DMS 273 (cell line): ENCODE measurements around the gene RRAD.
"Not testable (repeated sequence)": the region's sequence is repeated elsewhere in the genome, so short reads cannot be mapped to it uniquely, and the experiment has no call there.

Experiments
- DNase-seq: peaks from one replicate; lab custom pipeline; 2025; ENCODE audit not compliant: unreplicated experiment; lab: John Stamatoyannopoulos, UW

Gene RRAD

DNA sequence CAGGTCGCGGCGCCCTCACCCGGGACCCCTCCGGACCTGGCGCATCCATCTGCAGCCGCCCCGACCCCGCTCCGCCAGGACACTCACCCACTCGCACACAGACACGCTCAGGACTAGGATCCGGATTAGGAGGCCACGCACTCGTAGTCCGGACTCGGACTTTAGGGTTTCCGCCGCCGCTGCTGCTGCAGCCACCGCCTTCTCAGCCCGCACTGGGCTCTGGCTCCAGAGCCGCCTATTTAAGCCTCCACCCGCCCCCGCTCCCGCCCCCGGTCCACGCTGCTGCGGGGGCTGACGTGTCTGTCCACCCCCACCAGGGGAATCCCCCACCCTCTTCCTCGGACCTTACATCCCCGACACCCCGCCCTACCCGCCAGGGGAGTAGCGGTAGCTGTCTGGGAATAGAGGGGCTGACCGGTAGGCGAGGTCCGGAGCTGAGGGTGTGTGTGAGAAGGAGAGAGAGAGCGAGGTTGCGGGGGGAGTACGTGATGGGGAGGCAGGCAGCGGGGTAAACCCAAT, at the start of gene RRAD:
TSS of gene RRAD (minus strand) at position 214 of the 519 bp plus-strand sequence. CDS start 356 bp downstream, outside the sequence.
- no peak for DNase-seq

DNA sequence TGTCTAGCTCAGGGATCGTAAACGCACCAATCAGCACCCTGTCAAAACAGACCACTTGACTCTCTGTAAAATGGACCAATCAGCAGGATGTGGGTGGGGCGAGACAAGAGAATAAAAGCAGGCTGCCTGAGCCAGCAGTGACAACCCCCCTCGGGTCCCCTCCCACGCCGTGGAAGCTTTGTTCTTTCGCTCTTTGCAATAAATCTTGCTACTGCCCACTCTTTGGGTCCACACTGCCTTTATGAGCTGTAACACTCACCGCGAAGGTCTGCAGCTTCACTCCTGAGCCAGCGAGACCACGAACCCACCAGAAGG, 49.6 kb upstream of the RRAD start:
- DNase-seq: not testable (repeated sequence)

DNA sequence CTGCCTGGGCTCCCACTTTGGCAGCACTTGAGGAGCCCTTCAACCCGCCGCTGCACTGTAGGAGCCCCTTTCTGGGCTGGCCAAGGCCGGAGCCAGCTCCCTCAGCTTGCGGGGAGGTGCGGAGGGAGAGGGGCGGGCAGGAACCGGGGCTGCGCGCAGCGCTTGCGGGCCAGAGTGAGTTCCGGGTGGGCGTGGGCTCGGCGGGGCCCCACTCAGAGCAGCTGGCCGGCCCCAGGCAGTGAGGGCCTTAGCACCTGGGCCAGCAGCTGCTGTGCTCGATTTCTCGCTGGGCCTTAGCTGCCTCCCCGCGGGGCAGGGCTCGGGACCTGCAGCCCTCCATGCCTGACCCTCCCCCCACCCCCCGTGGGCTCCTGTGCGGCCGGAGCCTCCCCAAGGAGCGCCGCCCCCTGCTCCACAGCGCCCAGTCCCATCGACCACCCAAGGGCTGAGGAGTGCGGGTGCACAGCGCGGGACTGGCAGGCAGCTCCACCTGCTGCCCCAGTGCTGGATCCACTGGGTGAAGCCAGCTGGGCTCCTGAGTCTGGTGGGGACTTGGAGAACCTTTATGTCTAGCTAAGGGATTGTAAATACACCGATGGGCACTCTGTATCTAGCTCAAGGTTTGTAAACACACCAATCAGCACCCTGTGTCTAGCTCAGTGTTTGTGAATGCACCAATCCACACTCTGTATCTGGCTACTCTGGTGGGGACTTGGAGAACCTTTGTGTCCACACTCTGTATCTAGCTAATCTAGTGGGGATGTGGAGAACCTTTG, 49.0 kb upstream of the RRAD start:
- not testable (repeated sequence) for DNase-seq

- DNase-seq: no peak
Measured at GRCh38 chr16:66973716-66974115, 48.4 kb upstream of the RRAD start.

- DNase-seq: no peak
Measured at GRCh38 chr16:66972983-66973382, 47.6 kb upstream of the RRAD start.

GRCh38 chr16:66970775-66971720, 45.7 kb upstream of the RRAD start:
- no peak for DNase-seq

- DNase-seq: no peak
Measured at GRCh38 chr16:66968847-66969246, 43.5 kb upstream of the RRAD start.

- no peak for DNase-seq
Measured at GRCh38 chr16:66964049-66964448, 38.7 kb upstream of the RRAD start.

GRCh38 chr16:66961914-66962313, 36.6 kb upstream of the RRAD start:
- DNase-seq: peak; percentile 73

DNA sequence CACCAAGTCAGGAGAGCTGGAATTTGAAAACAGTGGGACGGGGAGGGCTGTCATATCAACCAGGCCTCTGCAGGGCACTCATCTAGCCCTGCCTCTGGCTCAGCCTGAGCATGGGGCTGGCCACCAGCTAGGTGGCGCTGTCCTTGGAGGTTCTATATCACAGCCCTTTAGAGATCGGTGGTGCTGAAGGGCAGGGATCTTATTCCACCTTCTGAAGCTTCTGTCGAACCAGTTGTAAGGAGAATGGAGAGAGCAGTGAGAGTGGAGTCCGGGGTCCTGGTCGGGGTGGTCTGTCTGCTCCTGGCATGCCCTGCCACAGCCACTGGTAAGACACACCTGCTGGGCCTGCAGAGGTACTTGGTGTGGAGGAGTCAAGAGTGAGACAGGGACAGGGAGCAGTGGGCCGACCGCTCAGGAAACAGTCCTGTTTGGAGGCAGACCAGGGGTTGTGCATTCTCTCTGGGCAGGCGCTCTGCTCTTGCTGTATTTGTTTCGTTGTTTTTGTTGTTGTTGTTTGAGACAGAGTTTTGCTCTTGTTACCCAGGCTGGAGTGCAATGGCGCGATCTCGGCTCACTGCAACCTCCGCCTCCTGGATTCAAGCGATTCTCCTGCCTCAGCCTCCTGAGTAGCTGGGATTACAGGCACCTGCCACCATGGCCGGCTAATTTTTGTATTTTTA, 35.9 kb upstream of the RRAD start, which contains the start of gene CES3:
TSS of gene CES3 (plus strand) at position 202 of the 680 bp plus-strand sequence. CDS start at position 244, 42 bp downstream.
- peak; percentile 95 for DNase-seq

DNA sequence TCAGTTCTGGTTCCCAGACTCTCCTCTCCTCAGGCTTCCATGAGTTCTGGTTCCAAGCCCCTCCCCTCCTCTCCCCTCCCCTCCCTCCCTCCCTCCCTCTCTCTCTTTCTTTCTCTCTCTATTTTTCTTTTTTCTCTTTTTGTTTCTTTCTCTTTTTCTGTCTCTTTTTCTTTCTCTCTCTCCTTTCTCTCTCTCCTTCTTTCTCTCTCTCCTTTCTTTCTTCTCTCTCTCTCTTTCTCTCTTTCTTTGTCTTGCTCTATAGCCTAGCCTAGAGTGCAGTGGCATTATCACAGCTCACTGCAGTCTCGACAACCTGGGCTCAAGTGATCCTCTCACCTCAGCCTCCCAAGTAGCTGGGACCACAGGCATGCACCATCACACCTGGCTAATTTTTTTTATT, 34.9 kb upstream of the RRAD start:
- DNase-seq: no peak

GRCh38 chr16:66959704-66960161, 34.4 kb upstream of the RRAD start:
- peak; percentile 95 for DNase-seq

- no peak for DNase-seq
Measured at GRCh38 chr16:66958857-66959703, 33.7 kb upstream of the RRAD start.

GRCh38 chr16:66956154-66956457, 30.8 kb upstream of the RRAD start:
- DNase-seq: not testable (repeated sequence)

- not testable (repeated sequence) for DNase-seq
Measured at GRCh38 chr16:66955363-66956153, 30.2 kb upstream of the RRAD start.

GRCh38 chr16:66954097-66954659, 28.8 kb upstream of the RRAD start:
- DNase-seq: peak; percentile 94

GRCh38 chr16:66953462-66954096, 28.2 kb upstream of the RRAD start:
- peak; percentile 45 for DNase-seq

DNA sequence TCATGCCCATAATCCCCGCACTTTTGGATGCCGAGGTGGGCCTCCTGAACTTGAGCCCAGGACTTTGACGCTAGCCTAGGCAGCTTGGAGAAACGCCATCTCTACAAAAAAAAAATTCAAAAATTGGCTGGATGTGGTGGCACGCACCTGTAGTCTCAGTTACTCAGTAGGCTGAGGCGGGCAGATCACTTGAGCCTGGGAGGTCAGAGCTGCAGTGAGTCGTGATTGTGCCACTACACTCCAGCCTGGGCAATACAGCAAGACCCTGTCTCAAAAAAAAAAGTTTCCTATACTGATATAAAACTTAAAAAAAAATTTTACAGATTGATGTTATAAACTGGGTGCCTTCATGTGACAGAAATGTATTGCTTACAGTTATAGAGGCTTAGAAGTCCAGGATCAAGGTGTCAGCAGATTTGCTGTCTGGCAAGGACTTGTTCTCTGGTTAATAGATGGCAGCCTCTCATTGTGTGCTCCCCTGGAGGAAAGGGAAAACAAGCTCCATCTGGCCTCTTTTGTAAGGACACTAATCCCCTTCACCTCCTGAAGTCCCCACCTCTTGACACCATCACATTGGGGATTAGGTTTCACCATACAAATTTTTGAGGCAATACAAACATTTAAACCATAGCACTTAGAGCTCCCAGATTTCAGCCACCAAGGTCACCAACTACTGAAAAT, 27.2 kb upstream of the RRAD start:
- peak; percentile 48 for DNase-seq
